Activated CD4-positive, alpha-beta T cell treated with anti-CD3 and anti-CD28 coated beads for 48 hours (primary cell): Measurements from ENCODE around the gene TMEM123.
"Not testable (repeated sequence)": the region's sequence is repeated elsewhere in the genome, so short reads cannot be mapped to it uniquely, and the experiment has no call there.

Experiments
- DNase-seq: peaks from one replicate; pipeline ENCODE4 v3.0.0-alpha.2; 2020

The TMEM123 gene

GRCh38 chr11:102389253-102389652 is 63.3 kb downstream of the TMEM123 start:
- no peak for DNase-seq

- DNase-seq = no peak
Observed at GRCh38 chr11:102387043-102387781, 65.4 kb downstream of the TMEM123 start.

GRCh38 chr11:102386136-102386734 is 66.3 kb downstream of the TMEM123 start:
- DNase-seq = no peak

- DNase-seq = no peak
Observed at GRCh38 chr11:102385085-102386007, 67.2 kb downstream of the TMEM123 start.

- DNase-seq = no peak
Observed at GRCh38 chr11:102384419-102385079, 68.0 kb downstream of the TMEM123 start.

GRCh38 chr11:102383839-102384238 is 68.7 kb downstream of the TMEM123 start:
- DNase-seq = no peak

GRCh38 chr11:102382384-102382783 is 70.2 kb downstream of the TMEM123 start:
- DNase-seq = no peak

GRCh38 chr11:102378818-102379217 is 73.7 kb downstream of the TMEM123 start:
- DNase-seq = no peak

- no peak for DNase-seq
Observed at GRCh38 chr11:102377891-102378290, 74.7 kb downstream of the TMEM123 start.

GRCh38 chr11:102375720-102376399 is 76.7 kb downstream of the TMEM123 start:
- no peak for DNase-seq

GRCh38 chr11:102374633-102375424 is 77.7 kb downstream of the TMEM123 start:
- DNase-seq = not testable (repeated sequence)

GRCh38 chr11:102368472-102368871 is 84.1 kb downstream of the TMEM123 start:
- no peak for DNase-seq

GRCh38 chr11:102367364-102367763 is 85.2 kb downstream of the TMEM123 start:
- no peak for DNase-seq

- DNase-seq = no peak
Observed at GRCh38 chr11:102364991-102365390, 87.6 kb downstream of the TMEM123 start.

GRCh38 chr11:102361086-102362031 is 91.2 kb downstream of the TMEM123 start:
- no peak for DNase-seq

GRCh38 chr11:102360681-102361080 is 91.9 kb downstream of the TMEM123 start:
- no peak for DNase-seq

- DNase-seq = no peak
Observed at GRCh38 chr11:102359372-102359771, 93.2 kb downstream of the TMEM123 start.

GRCh38 chr11:102357116-102357515 is 95.4 kb downstream of the TMEM123 start:
- DNase-seq = no peak

GRCh38 chr11:102347462-102348370 is 104.8 kb downstream of the TMEM123 start:
- DNase-seq = no peak
